Dermis microvascular lymphatic vessel endothelial cell (primary cell): ENCODE results near the gene EDC3. TPM values are rescaled to one million over a fixed set of nuclear protein-coding genes. Genes with fewer than 3 reads are reported as not detected.
"Not testable (repeated sequence)": the region's sequence is repeated elsewhere in the genome, so short reads cannot be mapped to it uniquely, and the experiment has no call there.

Experiments used
- DNase-seq, 2 donors: peaks; one replicate each; pipeline versions ENCODE4 v3.0.0 to v3.0.0-alpha.2; 2010; ENCODE audit warnings: low read depth in 2 of 2
- total RNA-seq: library from RNA; depleted of rRNA; stranded (reverse); fragments of >200 nt; gene quantifications from 2 replicates; pipeline ENCODE4 v1.2.1, GENCODE V29; 2014

Gene EDC3, protein sequence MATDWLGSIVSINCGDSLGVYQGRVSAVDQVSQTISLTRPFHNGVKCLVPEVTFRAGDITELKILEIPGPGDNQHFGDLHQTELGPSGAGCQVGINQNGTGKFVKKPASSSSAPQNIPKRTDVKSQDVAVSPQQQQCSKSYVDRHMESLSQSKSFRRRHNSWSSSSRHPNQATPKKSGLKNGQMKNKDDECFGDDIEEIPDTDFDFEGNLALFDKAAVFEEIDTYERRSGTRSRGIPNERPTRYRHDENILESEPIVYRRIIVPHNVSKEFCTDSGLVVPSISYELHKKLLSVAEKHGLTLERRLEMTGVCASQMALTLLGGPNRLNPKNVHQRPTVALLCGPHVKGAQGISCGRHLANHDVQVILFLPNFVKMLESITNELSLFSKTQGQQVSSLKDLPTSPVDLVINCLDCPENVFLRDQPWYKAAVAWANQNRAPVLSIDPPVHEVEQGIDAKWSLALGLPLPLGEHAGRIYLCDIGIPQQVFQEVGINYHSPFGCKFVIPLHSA
- 13.0 and 21.7 TPM in 2 replicates for total RNA-seq

DNA sequence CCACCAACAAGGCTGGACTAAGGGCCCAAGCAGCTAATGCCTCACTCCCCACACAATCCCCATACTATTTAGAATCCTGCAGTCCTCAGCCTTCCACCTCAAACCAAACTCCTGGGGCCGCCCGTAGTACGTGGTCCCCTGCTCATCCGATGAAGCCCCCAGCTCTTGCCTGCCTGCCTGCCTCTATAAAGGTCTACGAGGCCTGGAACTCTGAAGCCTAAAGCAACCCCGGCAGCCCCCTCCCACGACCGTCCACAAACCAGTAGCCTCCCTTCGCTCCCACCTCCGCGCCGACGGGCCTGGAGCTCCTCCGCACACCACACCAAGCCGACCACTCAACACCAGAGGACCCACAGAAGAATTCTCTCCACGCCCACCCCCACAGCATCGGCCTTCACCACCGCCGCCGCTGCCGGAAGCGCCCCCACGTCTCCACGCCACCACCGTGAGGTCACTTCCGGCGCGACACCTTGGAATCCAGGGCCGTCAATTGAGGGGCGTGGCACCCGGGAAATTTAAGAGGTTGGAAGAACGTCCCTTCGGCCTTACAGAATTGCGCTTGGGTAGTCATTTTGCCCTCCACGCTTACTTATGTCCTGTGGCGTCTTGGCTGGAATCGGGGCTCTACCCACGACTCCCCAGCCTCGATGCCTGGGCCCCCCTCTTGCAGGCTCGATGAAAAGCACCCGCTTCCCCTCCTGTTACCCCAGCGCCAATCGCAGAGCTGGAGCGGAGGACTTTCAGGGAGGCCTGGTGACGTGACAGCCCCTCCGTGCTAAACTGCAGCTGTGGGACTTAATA, at the start of gene EDC3:
EDC3 (minus strand) TSS at position 428 of the 801 bp plus-strand sequence. CDS start 20,900 bp downstream, outside the sequence.
- DNase-seq = peak; percentile 48 to 84

DNA sequence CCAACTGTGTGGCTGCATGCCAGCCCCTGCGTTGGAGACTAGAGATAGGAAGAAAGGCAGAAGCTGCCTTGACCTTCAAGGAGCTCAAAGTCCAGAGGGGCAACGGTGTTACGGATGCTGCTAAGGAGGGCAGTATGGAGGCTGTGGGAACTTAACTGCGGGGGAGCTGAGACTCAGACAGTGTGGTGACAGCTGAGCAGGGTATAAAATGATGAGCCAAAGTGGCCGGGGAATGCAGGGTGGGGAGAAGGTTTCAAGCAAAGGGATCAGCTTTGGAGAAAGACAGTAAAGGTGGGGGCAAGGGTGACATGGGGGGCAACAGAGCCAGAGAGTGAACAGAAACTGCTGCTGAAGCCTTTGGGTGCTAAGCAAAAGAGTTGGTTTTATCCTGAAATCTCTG, 46.6 kb upstream of the EDC3 start:
- no peak for DNase-seq

DNA sequence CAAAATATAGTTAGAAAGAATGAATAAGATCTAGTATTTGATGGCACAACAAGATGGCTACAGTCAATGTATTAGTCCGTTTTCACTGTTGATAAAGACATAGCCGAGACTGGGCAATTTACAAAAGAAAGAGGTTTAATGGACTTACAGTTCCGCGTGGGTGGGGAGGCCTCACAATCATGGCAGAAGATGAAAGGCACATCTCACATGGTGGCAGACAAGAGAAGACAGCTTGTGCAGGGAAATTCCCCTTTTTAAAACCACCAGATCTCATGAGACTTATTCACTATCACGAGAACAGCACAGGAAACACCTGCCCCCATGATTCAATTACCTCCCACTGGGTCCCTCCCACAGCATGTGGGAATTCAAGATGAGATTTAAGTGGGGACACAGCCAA, 42.4 kb upstream of the EDC3 start:
- not testable (repeated sequence) for DNase-seq

DNA sequence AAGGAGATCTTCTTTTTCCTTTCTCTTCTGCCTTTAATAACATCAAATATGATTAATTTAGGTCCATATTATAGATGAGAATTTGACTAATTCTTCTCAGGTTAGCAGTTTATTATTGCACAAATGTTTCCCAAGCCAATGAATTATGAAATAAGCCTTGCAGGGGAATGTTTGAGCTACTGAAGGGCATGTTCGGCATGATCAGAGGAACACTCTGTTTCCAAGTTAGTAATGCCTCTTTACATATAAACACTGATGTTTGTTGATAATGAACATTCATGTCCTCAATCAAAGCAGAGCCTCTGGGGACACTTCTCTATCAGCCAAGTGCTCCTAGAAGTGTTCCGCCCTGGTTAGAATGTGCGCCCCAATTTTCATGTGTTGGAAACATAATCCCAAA, 39.5 kb upstream of the EDC3 start:
- no peak for DNase-seq

DNA sequence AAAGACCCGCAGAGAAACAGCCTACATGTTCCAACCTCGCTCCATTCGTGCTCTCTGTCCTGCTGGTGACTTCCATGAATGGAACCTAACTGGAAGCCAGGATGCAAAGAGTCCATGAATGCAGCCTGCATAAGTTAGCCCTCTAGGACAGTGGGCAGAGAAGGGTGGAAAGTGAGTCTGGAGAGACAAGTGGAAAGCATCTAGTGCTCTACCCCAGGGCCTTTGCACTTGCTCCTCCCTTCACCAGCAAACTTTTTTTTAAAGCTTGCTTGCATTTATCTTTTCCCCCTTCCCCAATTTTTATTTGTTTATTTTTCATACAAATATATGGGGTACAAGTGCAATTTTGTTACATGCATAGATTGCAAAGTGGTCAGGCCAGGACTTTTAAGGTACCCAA, 37.4 kb upstream of the EDC3 start:
- DNase-seq = no peak

DNA sequence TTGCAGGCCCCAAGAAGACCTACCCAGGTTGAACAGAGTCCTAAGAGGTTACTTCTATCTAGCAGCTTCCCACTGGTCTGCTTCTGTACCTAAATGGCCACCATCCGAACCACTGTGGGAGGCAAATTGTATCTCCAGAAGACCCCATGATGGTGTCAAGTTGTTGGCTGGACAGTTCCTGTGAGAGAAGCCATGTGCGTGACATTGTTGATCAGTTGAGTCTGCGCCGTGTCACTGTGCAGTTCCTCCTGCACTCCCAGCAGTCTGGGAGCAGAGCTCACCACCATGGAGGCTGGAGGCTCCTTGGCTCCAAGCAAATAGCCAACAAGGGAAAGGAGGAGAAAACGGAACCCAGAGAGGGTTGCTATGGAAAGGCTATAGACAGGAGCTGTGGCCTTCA, 37.0 kb upstream of the EDC3 start:
- DNase-seq = no peak

DNA sequence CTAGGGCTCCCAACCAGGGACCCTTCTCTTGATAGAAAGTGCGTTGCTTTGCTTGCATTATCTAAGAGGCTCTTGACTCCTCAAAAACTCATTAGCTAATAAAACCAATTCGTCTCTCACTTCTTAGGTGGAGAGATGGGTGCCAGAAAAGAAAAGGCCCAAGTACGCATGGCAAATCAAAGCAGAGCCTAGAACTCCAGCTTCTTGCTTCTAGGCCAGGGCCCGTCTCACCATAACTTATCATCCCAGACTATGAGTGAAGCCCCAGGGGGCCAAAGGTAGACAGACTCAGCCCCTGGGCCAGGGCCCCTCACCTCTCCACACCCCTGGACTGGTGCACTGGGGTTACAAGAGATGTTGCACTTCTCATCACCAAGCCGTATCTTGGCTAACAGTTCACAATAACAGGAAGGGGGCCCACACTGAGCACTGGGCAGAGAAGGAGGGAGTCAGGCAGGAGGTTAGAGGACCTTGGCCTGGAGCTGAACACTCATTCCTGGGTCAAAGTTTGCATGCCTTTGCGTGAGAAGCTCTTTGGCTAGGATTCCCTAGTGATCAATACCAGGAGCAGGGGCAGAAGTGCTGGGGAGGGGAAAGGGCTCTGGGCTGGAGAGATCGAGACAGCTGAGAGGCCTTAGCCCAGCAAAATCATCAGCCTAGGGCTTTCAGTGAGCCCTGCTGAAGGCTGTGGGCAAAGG, 34.9 kb upstream of the EDC3 start:
- peak in 1 of 2 donors; percentile 42 for DNase-seq

DNA sequence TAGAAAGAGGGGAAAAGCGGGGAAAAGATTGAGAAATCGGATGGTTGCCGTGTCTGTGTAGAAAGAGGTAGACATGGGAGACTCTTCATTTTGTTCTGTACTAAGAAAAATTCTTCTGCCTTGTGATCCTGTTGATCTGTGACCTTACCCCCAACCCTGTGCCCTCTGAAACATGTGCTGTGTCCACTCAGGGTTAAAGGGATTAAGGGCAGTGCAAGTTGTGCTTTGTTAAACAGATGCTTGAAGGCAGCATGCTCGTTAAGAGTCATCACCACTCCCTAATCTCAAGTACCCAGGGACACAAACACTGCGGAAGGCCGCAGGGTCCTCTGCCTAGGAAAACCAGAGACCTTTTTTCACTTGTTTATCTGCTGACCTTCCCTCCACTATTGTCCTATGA, 33.5 kb upstream of the EDC3 start:
- DNase-seq = not testable (repeated sequence)

DNA sequence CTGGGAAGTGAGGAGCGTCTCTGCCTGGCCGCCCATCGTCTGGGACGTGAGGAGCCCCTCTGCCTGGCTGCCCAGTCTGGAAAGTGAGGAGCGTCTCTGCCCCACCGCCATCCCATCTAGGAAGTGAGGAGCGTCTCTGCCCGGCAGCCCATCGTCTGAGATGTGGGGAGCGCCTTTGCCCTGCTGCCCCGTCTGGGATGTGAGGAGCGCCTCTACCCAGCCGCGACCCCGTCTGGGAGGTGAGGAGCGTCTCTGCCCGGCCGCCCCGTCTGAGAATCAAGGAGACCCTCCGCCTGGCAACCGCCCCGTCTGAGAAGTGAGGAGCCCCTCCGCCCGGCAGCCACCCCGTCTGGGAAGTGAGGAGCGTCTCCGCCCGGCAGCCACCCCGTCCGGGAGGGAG, 32.9 kb upstream of the EDC3 start:
- DNase-seq = not testable (repeated sequence)

DNA sequence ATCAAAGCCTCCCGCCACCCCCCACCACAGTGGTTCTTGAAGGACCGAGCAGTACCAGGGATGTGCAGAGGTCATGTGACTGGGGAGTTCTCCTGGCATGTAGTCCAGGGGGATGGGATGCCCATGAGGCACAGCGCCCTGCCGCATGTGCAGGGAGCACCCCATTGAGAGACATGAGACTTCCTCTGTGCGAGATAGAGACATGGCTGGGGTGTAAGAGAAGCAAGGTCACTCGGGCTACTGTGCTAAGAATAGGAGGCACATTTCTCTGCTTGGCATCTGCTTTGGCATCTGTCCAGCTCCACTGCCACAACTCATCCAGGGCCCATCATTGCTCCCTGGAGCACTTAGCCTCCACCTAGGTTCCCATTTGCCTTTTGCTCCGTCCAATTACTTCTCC, 31.9 kb upstream of the EDC3 start:
- DNase-seq = no peak

DNA sequence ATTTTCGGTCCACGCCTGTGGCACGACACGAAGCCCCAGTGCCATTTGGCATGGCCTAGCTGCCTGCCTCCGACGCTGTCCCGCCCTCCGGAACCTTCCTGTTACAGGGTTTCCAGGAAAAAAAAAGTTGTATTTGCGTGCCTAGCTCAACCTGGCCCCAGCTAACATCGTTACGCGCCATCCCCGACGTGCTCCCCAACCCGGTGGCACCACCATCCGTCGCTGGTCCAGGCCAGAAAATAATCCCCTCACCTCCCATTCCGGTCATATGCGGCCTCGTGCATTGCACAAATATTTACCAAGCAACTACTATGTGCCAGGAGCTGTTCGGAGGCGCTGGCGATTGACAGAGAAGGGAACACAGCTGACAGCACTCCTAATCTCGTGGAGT, 30.9 kb upstream of the EDC3 start:
- peak in 1 of 2 donors; percentile 28 for DNase-seq

DNA sequence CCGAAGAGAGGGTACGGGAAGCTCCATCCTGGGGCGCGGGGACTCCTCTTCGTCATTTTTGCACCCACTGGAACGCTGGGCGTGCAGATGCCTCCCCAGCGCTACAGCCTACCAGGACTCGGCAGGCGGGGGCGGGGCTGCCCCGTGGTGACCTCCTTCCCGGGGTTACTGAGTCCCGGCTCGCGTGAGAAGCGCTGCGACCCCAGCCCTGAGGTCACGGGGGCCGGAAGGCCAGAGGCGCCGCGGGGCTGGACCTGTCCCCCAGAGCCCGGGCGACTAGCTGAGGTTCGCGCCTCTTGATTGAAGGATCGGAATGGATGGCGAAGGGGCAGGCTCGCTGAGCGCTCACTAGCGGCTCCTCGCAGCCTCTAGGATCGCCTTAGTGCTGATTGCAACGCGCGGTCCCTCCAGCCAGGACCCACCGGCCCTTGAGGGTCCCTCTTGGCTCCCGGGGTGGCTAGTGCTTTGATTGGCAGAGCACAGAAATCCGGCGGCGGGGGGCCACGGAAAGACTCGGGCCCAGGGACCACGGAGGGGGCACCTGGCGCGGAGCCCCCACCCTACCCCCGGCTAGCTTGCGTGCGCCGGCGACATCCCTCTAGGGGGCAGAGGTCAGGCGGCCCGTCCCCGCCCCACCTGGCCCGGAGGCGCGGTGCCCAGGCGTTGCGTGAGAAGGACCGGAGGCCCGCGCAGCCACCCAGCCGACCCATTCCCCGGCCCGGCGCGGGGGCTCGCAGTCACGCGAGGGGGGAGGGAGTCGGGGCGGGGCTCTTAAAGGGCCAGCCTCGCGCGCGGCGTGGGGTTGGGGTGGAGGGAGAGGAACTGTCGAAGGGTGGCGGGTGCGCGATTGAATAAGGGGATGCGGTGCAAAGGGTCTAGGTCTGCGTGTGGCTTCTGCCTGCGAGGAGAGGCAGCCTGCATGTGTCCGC, 30.3 kb upstream of the EDC3 start:
- DNase-seq = peak in 1 of 2 donors; percentile 59

DNA sequence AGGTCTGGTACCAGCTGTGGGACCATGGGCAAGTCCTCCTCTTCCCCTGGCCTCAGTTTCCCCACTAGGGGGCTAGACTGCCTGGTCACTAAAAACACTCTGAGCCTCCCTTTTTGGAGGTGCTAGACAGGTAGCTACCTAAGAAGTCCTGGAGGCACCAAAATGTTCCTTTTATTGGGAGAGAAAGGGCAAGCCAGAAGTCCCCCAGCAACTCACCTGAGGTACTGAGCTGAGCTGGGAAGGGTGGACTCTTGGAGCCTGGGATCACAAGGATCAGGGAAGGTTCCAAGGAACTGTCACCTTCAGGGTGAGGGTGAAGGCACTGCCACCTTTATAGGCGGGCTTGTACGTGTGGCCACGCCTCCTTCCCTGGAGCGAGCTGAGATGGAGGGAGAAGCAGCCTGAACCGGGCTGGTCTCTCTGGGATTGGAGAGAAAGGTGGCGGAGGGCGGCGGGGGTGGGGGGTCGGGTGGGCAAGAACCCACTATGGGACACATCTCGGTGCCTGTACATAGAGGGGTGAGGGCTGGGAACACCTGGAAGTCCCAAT, 29.5 kb upstream of the EDC3 start, which contains the start of gene CYP1A1:
CYP1A1 (minus strand) TSS at position 304 of the 550 bp plus-strand sequence. CDS start 2,431 bp downstream, outside the sequence.
- peak in 1 of 2 donors; percentile 23 for DNase-seq

DNA sequence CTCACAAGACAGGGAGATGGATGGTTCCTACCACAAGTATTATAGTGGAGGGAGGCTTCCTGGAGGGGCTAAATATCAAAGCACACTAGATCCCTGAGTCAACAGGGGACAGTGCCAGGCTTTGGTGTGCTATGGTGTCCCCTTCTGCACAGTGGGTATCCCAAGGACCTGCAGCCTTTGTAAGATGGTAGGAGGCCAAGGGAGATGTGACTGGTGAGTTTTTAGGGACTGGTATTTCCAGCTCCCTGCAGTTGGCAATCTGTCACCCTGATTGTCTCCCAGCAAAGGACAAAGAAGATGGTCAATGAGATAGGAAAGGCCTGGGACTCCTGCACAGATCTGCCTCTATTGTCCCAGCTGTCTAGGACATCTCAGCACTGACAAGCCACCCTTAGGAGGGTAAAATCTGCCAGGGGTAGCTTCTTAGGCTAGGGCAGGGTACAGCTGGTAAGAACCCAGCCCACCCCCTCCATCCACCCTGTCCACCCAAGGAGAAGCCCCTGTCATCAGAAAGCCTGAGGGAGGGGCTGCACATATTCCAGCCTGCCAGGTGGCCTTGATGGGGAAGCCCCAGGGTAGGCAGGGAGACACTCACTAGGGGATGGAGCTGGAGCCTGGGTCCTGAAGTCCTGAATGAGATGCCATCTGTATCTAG, 28.9 kb upstream of the EDC3 start:
- DNase-seq = no peak

DNA sequence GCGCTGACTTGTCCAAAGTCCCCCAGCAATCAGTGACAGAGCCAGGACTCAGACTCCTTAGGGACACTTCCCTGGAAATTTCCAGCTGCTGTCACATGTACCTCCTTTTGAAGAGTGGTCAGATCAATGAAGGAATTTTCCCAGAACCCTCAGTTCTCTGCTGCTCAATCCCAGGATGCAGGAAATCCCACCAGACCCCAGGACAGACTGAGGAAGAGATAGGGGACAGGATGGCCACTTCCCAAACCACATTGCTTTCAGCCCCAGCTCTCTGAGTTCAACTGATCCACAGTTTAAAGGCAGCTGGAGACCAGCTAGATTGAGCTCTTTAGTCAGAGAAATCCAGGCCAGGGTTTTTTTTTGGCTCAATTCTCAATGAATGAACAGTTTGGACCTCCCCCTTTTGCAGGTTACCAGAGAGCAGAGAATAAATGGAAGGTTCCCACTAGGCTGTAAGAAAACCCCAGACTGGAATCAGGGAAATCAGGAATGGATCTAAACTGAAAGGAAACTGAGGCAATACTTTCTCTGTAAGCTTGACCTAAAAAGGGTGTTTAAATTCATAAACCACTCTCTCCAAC, 28.0 kb upstream of the EDC3 start:
- peak; percentile 71 to 72 for DNase-seq

DNA sequence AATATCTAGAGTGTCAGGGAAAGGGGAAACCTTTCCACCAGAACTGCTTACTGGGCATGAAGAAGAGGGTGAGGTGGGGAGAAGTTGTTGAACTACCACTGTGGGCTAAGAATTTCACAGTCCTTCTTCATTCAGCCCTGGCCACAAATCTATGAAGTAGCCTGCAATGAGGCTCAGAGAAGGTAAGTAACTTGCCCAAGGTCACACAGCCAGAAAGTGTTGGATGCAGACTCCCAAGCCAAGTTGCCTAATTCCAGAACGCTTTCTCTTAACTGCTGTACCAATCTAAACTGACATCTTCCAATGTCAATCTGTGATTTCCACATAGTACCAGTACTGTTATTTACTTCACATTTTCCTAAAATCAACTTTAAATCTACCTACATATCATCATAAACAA, 27.4 kb upstream of the EDC3 start:
- no peak for DNase-seq

DNA sequence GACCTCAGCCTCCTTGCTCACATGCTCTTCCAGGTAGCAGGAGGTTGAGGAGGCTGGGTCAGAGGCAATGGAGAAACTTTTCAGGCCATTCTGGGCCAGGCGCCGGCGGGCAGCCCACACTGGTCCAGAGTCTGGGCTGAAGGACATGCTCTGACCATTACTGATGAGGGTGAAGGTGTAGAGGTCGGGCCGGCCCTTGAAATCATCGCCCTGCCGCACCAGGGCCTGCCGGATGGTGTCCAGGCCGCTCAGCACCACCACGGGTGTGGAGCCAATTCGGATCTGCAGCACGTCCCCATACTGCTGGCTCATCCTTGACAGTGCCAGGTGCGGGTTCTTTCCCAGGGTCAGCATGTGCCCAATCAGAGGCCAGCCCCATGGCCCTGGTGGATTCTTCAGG, 26.8 kb upstream of the EDC3 start:
- no peak for DNase-seq

DNA sequence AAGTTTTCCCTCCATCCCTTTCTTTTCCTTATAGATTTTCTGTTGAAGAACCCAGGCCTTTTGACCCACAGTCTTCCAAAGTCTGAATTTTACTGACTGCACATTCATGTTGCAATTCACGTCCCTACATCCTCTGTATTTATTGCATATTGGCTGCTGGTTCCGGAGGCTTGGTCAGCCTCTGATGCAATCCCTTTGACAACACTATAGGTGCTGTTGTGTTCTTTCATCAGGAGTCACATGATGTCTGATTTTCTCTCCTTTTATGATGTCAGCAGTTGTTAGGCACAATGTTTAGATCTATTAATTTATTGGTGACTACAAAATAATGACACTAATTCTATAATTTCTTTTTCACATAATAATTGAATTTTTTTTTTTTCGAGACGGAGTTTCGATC, 20.8 kb upstream of the EDC3 start:
- no peak for DNase-seq

DNA sequence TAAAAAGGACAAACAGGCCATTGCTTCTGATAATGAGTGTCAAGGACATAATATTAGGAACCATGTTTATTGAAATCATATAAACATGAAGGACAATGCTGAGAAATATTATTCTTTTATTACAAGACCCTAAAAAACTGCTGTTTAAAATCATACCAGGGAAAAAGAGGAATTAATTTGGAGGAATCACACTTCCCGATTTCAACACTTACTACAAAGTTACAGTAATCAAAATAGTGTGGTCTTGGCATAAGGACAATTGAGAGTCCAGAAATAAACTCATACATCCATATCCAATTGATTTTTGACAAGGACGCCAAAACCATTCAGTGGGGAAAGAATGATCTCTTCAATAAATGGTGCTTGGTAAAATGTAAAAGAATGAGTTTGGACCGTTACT, 16.5 kb upstream of the EDC3 start:
- no peak for DNase-seq
